H1 (cell line): ENCODE data around the gene ZAP70. TPM values are rescaled to one million over a fixed set of nuclear protein-coding genes. Genes with fewer than 3 reads are reported as not detected.

ENCODE experiments used
- CTCF ChIA-PET: fragments of 300-600 bp; sonication (Branson Sonifier 250); formaldehyde crosslinking; loops from one replicate; lab custom pipeline; 2021; ENCODE audit not compliant: partially characterized antibody; lab: Charles Lee
- POLR2A ChIA-PET: fragments of 300-600 bp; sonication (Branson Sonifier 250); formaldehyde crosslinking; loops from one replicate; lab custom pipeline; 2021; ENCODE audit warnings: inconsistent platforms; ENCODE audit not compliant: partially characterized antibody; lab: Charles Lee
- DNase-seq, 2 experiments: peaks; one replicate each; pipeline versions ENCODE4 v3.0.0 to v3.0.0-alpha.2; 2010 to 2022; ENCODE audit warnings: low spot score in 2 of 2, low read depth in 1 of 2, mixed read lengths in 1 of 2
- FAIRE-seq: peaks from 2 replicates; lab custom pipeline; 2011; peaks lifted over from hg19 to GRCh38; lab: Jason Lieb, UNC
- H2AFZ ChIP-seq: 2 replicates; pipeline ENCODE4 v1.8.1; 2012; ENCODE audit warnings: low read length, inconsistent platforms
- H2AK5ac ChIP-seq: 2 replicates; pipeline ENCODE4 v1.6.1; 2013; ENCODE audit warnings: low read depth, low read length
- H2BK120ac ChIP-seq: replicated peaks from 2 replicates; pipeline ENCODE3; 2013; ENCODE audit warnings: low read depth, low read length, inconsistent platforms
- H2BK12ac ChIP-seq: 2 replicates; pipeline ENCODE4 v1.6.1; 2013; ENCODE audit warnings: low read depth, low read length
- H2BK15ac ChIP-seq: 2 replicates; pipeline ENCODE4 v1.6.1; 2013; ENCODE audit warnings: low read length
- H2BK20ac ChIP-seq: 2 replicates; pipeline ENCODE4 v1.6.1; 2013; ENCODE audit warnings: low read length
- H2BK5ac ChIP-seq: 2 replicates; pipeline ENCODE4 v1.6.1; 2013; ENCODE audit warnings: low read depth, low read length
- H3K14ac ChIP-seq: 2 replicates; pipeline ENCODE4 v1.6.1; 2013; ENCODE audit warnings: inconsistent platforms; ENCODE audit not compliant: insufficient read length
- H3K18ac ChIP-seq: 2 replicates; pipeline ENCODE4 v1.6.1; 2013; ENCODE audit warnings: low read length; ENCODE audit errors: extremely low read depth
- H3K23ac ChIP-seq: 2 replicates; pipeline ENCODE4 v1.6.1; 2013; ENCODE audit warnings: inconsistent platforms; ENCODE audit not compliant: insufficient read length
- H3K23me2 ChIP-seq: 2 replicates; pipeline ENCODE4 v1.6.1; 2013; ENCODE audit warnings: low read depth, low read length
- H3K27ac ChIP-seq: 2 replicates; pipeline ENCODE4 v1.6.1; 2011; ENCODE audit warnings: low read depth, low read length, inconsistent platforms
- H3K27me3 ChIP-seq, 4 experiments: replicated peaks in 1 of 4; 1 replicate in 1 of 4; 2 replicates in 3 of 4; pipeline versions ENCODE4 v1.6.1 to v1.8.1; 2011 to 2013; ENCODE audit warnings: low read length in 3 of 4, mild to moderate bottlenecking in 3 of 4, inconsistent platforms in 2 of 4, mixed read lengths in 2 of 4, moderate library complexity in 1 of 4; ENCODE audit not compliant: control insufficient read depth in 3 of 4, insufficient read depth in 3 of 4; ENCODE audit errors: extremely low read depth in 1 of 4
- H3K36me3 ChIP-seq, 4 experiments: 2 replicates each; pipeline versions ENCODE4 v1.6.1 to v1.8.1; 2011 to 2013; ENCODE audit warnings: mild to moderate bottlenecking in 4 of 4, low read length in 3 of 4, moderate library complexity in 2 of 4, control low read depth in 1 of 4, inconsistent platforms in 1 of 4; ENCODE audit not compliant: insufficient read depth in 4 of 4, control insufficient read depth in 2 of 4
- H3K4ac ChIP-seq: replicated peaks from 2 replicates; pipeline ENCODE3; 2013; ENCODE audit warnings: low read length, low read depth, mixed read lengths, inconsistent platforms; ENCODE audit not compliant: insufficient read length
- H3K4me1 ChIP-seq, 4 experiments: replicated peaks in 1 of 4; 1 replicate in 1 of 4; 2 replicates in 3 of 4; pipeline versions ENCODE4 v1.6.1 to v1.8.1; 2011 to 2013; ENCODE audit warnings: low read length in 3 of 4, inconsistent platforms in 2 of 4, mixed read lengths in 1 of 4; ENCODE audit not compliant: insufficient read depth in 4 of 4, control insufficient read depth in 3 of 4
- H3K4me2 ChIP-seq, 2 experiments: 2 replicates each; pipeline versions ENCODE4 v1.6.1 to v1.8.1; 2011 to 2013; ENCODE audit warnings: low read depth in 2 of 2, low read length in 2 of 2, control low read depth in 1 of 2, inconsistent platforms in 1 of 2, mild to moderate bottlenecking in 1 of 2; ENCODE audit not compliant: insufficient read depth in 1 of 2
- H3K4me3 ChIP-seq, 4 experiments: fragments of 200-600, 300-600 bp in 1 of 4; sonication (generic), shearing (Covaris generic), sonication (Bioruptor Twin) in 1 of 4; 2 replicates each; pipeline versions ENCODE4 v1.5.1 to v1.8.1; 2011 to 2016; ENCODE audit warnings: low read length in 4 of 4, low read depth in 3 of 4, control low read depth in 2 of 4, inconsistent platforms in 2 of 4, mild to moderate bottlenecking in 2 of 4, mixed read lengths in 1 of 4, moderate library complexity in 1 of 4; ENCODE audit not compliant: insufficient read depth in 2 of 4; ENCODE audit errors: extremely low read depth in 1 of 4
- H3K56ac ChIP-seq: replicated peaks from 2 replicates; pipeline ENCODE3; 2013; ENCODE audit warnings: low read depth, mild to moderate bottlenecking, mixed read lengths, low read length, inconsistent platforms; ENCODE audit not compliant: insufficient read length
- H3K79me1 ChIP-seq: 2 replicates; pipeline ENCODE4 v1.6.1; 2013; ENCODE audit warnings: low read depth, low read length, control low read depth
- H3K79me2 ChIP-seq, 2 experiments: 2 replicates each; pipeline versions ENCODE4 v1.6.1 to v1.8.1; 2012 to 2013; ENCODE audit warnings: low read length in 2 of 2, mild to moderate bottlenecking in 2 of 2, inconsistent platforms in 1 of 2; ENCODE audit not compliant: insufficient read depth in 2 of 2, control insufficient read depth in 1 of 2
- H3K9ac ChIP-seq, 4 experiments: replicated peaks in 1 of 4; 1 replicate in 1 of 4; 2 replicates in 3 of 4; pipeline versions ENCODE4 v1.6.1 to v1.8.1; 2011 to 2013; ENCODE audit warnings: low read depth in 3 of 4, low read length in 3 of 4, control low read depth in 2 of 4, mild to moderate bottlenecking in 2 of 4, moderate library complexity in 2 of 4, inconsistent platforms in 1 of 4; ENCODE audit errors: extremely low read depth in 1 of 4
- H3K9me3 ChIP-seq, 2 experiments: 2 replicates each; pipeline versions ENCODE4 v1.6.1 to v1.8.1; 2012 to 2013; ENCODE audit warnings: mild to moderate bottlenecking in 2 of 2, moderate library complexity in 2 of 2, control low read depth in 1 of 2, inconsistent platforms in 1 of 2, low read depth in 1 of 2, low read length in 1 of 2, mixed read lengths in 1 of 2; ENCODE audit not compliant: insufficient read depth in 2 of 2
- H4K20me1 ChIP-seq, 2 experiments: replicated peaks in 1 of 2; 2 replicates each; pipeline versions ENCODE3 to v1.8.1; 2011 to 2013; ENCODE audit warnings: inconsistent platforms in 2 of 2, low read length in 2 of 2, mild to moderate bottlenecking in 1 of 2; ENCODE audit not compliant: insufficient read depth in 2 of 2, control insufficient read depth in 1 of 2
- H4K5ac ChIP-seq: 2 replicates; pipeline ENCODE4 v1.6.1; 2013; ENCODE audit warnings: low read length, low read depth, mixed read lengths, inconsistent platforms; ENCODE audit not compliant: insufficient read length
- H4K8ac ChIP-seq: 2 replicates; pipeline ENCODE4 v1.8.0; 2013; ENCODE audit warnings: mild to moderate bottlenecking, moderate library complexity, low read length, inconsistent platforms; ENCODE audit not compliant: insufficient read depth; ENCODE audit errors: extremely low read depth
- H4K91ac ChIP-seq: replicated peaks from 2 replicates; pipeline ENCODE3; 2013; ENCODE audit warnings: low read length, mixed read lengths, inconsistent platforms; ENCODE audit not compliant: insufficient read length
- BACH1 ChIP-seq: IDR thresholded peaks from 2 replicates; pipeline ENCODE4 v1.6.1; 2012; ENCODE audit warnings: low read length, improper control_type of control experiment
- BCL11A ChIP-seq, 2 experiments: IDR thresholded peaks; one replicate each; pipeline ENCODE4 v1.6.1; 2011; ENCODE audit warnings: low read depth in 2 of 2, low read length in 2 of 2, mild to moderate bottlenecking in 2 of 2
- CBX5 ChIP-seq: fragments of 300-800, 300-1000 bp; sonication (generic); IDR thresholded peaks from 2 replicates; pipeline ENCODE4 v1.7.1; 2016; ENCODE audit warnings: antibody characterized with exemption, low read length, low read depth
- CREB1 ChIP-seq: IDR thresholded peaks from 2 replicates; pipeline ENCODE4 v1.6.1; 2012; ENCODE audit warnings: inconsistent platforms
- NANOG ChIP-seq: IDR thresholded peaks from 2 replicates; pipeline ENCODE4 v1.6.1; 2011; ENCODE audit warnings: low read length, low read depth, mild to moderate bottlenecking, inconsistent platforms; ENCODE audit not compliant: insufficient read depth, poor library complexity, severe bottlenecking
- RXRA ChIP-seq: IDR thresholded peaks from 2 replicates; pipeline ENCODE4 v1.6.1; 2011; ENCODE audit warnings: low read depth, mild to moderate bottlenecking, low read length, moderate library complexity; ENCODE audit not compliant: insufficient read depth
- SP2 ChIP-seq: IDR thresholded peaks from 2 replicates; pipeline ENCODE4 v1.6.1; 2012; ENCODE audit warnings: mild to moderate bottlenecking, low read length, inconsistent platforms
- SRF ChIP-seq: IDR thresholded peaks from 2 replicates; pipeline ENCODE4 v1.6.1; 2011; ENCODE audit warnings: mild to moderate bottlenecking, low read depth, low read length, moderate library complexity
- TCF12 ChIP-seq: IDR thresholded peaks from 2 replicates; pipeline ENCODE4 v1.6.1; 2011; ENCODE audit warnings: low read depth, mild to moderate bottlenecking, low read length
- TEAD4 ChIP-seq: IDR thresholded peaks from 2 replicates; pipeline ENCODE4 v1.6.1; 2012; ENCODE audit warnings: low read depth, low read length, inconsistent platforms, mixed read lengths
- USF2 ChIP-seq: IDR thresholded peaks from 2 replicates; pipeline ENCODE4 v1.6.1; 2011; ENCODE audit warnings: low read length, improper control_type of control experiment
- WGBS, 2 experiments: shearing (Covaris generic) in 1 of 2; methylation state at CpG; one replicate each; pipeline versions ENCODE4 v1.1.6 to v1.1.7; 2013 to 2015; ENCODE audit warnings: low lambda C conversion rate in 2 of 2, mixed read lengths in 2 of 2, inconsistent platforms in 1 of 2, low coverage in 1 of 2, missing lambda C conversion rate in 1 of 2; ENCODE audit not compliant: insufficient replicate concordance in 2 of 2, insufficient coverage in 1 of 2, insufficient read length in 1 of 2; ENCODE audit errors: extremely low coverage in 1 of 2, missing lambda C conversion rate in 1 of 2; 5-methylcytosine and 5-hydroxymethylcytosine counted together
- polyA plus RNA-seq, 7 experiments: library from polyadenylated mRNA; depleted of rRNA in 3 of 7; stranded (reverse) in 5 of 7; unstranded in 2 of 7; fragments of >200 nt in 5 of 7; fragments of 200-250 nt in 2 of 7; gene quantifications; 1 replicate in 5 of 7; 2 replicates in 1 of 7; 4 replicates in 1 of 7; pipeline versions ENCODE4 v1.2.1 to v1.2.3, GENCODE V29; 2011 to 2013; ENCODE audit warnings: missing spikeins in 2 of 7, mixed read lengths in 2 of 7
- total RNA-seq: library from RNA; stranded (reverse); fragmentation: NEBNext Ultra II Directional; extraction: Animal tissue kit (Norgen Biotek cat#: 25700); gene quantifications from 2 replicates; pipeline ENCODE4 v1.2.1, GENCODE V29; 2021
- TF ChIP-seq, protein P1 (sequence below): IDR thresholded peaks from 2 replicates; pipeline ENCODE4 v1.6.1; 2012; ENCODE audit warnings: inconsistent platforms
- TF ChIP-seq, protein P2 (sequence below): IDR thresholded peaks from 2 replicates; pipeline ENCODE4 v1.6.1; 2012; ENCODE audit warnings: inconsistent platforms

The ZAP70 gene
- total and polyA plus RNA-seq, 2 of the 8 experiments (the other 6 are each of a cell fraction or from before 2014, with no cell fraction given): 0.15 TPM; not detected in 1

DNA sequence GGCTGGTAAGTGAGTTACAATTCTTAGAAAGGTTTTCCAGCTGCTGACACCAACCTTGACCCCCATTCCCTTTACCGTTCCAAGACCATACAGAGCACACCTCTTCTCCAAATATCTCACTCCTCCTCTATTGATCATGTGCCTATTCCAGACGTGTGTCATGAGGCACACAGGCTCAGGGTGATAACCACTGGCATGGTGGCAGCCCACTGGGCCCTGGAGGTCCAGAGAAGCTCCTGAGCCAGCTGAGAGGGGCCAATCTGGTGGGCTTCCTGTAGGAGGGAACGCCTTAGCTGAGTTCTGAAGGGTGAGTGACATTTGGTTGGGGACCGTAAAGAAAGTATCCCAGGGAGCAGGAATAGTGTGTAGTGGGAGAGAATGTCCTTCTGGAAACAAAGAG lies 28.3 kb downstream of the ZAP70 start:
- no peak overlapping the region for H3K27ac ChIP-seq
- no peaks in the 10 kb centered on the region for H3K23me2 ChIP-seq
- H3K4me2 ChIP-seq: no peak overlapping the region
- POLR2A ChIA-PET: interaction anchor here (0.8 to 1.7 kb wide), 3 partner anchors 8 to 20 kb away, joined by 3 read pairs; no protein-coding TSS in a partner anchor
- WGBS, 2 experiments: 87% methylated on average over 4 of the region's 4 CpGs; no CpG with 5 or more reads in 1 of the 2 experiments
- H2AFZ ChIP-seq: no peak overlapping the region
- FAIRE-seq (no peak), DNase-seq (no peak)
- no peaks in the 10 kb centered on the region for H3K27me3 ChIP-seq
- H4K5ac ChIP-seq: no peak overlapping the region
- H3K4me3 ChIP-seq: no peak overlapping the region
- CTCF ChIA-PET: interaction anchor here (0.6 to 10.1 kb wide), 18 partner anchors 9 to 706 kb away, joined by 3 to 149 read pairs (median 8); partner anchors contain the start of genes ACTR1B and ZAP70
- H3K79me2 ChIP-seq: no peaks in the 10 kb centered on the region
- H3K9ac ChIP-seq: no peak overlapping the region
- H2BK15ac ChIP-seq: no peak overlapping the region
- H2BK20ac ChIP-seq: no peak overlapping the region
- peak overlapping the region; percentile 1; the same call in 1 of the 2 replicates for H2BK5ac ChIP-seq
- H3K4me1 ChIP-seq: peaks cover 0 to 2% (median 0%) of the 10 kb centered on the region in 4 experiments; a peak in 1 of 7 replicates
- TF ChIP-seq USF2 (no peak), CREB1 (no peak), CBX5 (no peak), BCL11A (IDR thresholded peaks at IDR 0.05; ENCODE audit: low read depth in 2 of 2, low read length in 2 of 2) (no peak), RXRA (no peak), NANOG (no peak), BACH1 (no peak), TEAD4 (no peak), SRF (no peak), TCF12 (no peak), SP2 (no peak)
- TF ChIP-seq, protein P1, sequence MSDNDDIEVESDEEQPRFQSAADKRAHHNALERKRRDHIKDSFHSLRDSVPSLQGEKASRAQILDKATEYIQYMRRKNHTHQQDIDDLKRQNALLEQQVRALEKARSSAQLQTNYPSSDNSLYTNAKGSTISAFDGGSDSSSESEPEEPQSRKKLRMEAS: no peak
- TF ChIP-seq, protein P2, sequence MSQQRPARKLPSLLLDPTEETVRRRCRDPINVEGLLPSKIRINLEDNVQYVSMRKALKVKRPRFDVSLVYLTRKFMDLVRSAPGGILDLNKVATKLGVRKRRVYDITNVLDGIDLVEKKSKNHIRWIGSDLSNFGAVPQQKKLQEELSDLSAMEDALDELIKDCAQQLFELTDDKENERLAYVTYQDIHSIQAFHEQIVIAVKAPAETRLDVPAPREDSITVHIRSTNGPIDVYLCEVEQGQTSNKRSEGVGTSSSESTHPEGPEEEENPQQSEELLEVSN: no peak
- no peak overlapping the region for H2BK120ac ChIP-seq
- no peaks in the 10 kb centered on the region for H3K9me3 ChIP-seq
- no peak overlapping the region for H3K23ac ChIP-seq
- H3K4ac ChIP-seq: no peak overlapping the region
- no peak overlapping the region; the same call in 1 of the 2 replicates for H2AK5ac ChIP-seq
- H3K18ac ChIP-seq: no peak overlapping the region; the same call in 1 of the 2 replicates
- no peaks in the 10 kb centered on the region for H3K79me1 ChIP-seq
- H4K91ac ChIP-seq: no peak overlapping the region
- no peak overlapping the region for H4K8ac ChIP-seq
- H4K20me1 ChIP-seq: no peaks in the 10 kb centered on the region
- peak overlapping the region; percentile 75; the same call in 1 of the 2 replicates for H2BK12ac ChIP-seq
- no peak overlapping the region for H3K56ac ChIP-seq
- no peaks in the 10 kb centered on the region for H3K36me3 ChIP-seq
- H3K14ac ChIP-seq: no peak overlapping the region
